Measurements from ENCODE around the gene CBLN4.

DNA sequence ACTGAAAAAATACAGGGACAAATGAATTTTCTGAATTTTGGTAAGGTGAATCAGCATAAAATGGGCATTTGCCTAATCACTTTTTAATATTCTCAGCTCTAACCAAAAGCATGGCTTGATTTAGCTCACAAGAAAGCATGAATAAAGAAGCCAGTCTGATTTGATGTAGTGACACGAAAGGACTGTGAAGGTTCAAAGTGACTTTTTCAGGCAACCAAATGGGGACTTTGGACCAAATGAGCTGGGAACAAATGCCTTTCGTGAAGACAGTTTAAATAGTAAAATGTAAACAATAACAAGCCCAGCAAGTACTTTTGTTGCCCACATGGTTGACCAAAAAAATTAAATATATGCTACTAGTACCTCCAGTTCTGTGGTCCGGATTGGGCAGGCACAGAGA, 12.9 kb upstream of the CBLN4 start:
- TF ChIP-seq GABPA (IDR thresholded peaks at IDR 0.05 in 1 of 2, conservative IDR thresholded peaks at IDR 0.05 in 1 of 2) (no peak), RAD21 (IDR thresholded peaks at IDR 0.05) (no peak), YY1 (IDR thresholded peaks at IDR 0.05) (no peak), NR2F2 (IDR thresholded peaks at IDR 0.05) (no peak), FOXA1 (IDR thresholded peaks at IDR 0.05) (no peak), SP1 (IDR thresholded peaks at IDR 0.05) (peak; percentile 33)
- TF ChIP-seq, protein P1, sequence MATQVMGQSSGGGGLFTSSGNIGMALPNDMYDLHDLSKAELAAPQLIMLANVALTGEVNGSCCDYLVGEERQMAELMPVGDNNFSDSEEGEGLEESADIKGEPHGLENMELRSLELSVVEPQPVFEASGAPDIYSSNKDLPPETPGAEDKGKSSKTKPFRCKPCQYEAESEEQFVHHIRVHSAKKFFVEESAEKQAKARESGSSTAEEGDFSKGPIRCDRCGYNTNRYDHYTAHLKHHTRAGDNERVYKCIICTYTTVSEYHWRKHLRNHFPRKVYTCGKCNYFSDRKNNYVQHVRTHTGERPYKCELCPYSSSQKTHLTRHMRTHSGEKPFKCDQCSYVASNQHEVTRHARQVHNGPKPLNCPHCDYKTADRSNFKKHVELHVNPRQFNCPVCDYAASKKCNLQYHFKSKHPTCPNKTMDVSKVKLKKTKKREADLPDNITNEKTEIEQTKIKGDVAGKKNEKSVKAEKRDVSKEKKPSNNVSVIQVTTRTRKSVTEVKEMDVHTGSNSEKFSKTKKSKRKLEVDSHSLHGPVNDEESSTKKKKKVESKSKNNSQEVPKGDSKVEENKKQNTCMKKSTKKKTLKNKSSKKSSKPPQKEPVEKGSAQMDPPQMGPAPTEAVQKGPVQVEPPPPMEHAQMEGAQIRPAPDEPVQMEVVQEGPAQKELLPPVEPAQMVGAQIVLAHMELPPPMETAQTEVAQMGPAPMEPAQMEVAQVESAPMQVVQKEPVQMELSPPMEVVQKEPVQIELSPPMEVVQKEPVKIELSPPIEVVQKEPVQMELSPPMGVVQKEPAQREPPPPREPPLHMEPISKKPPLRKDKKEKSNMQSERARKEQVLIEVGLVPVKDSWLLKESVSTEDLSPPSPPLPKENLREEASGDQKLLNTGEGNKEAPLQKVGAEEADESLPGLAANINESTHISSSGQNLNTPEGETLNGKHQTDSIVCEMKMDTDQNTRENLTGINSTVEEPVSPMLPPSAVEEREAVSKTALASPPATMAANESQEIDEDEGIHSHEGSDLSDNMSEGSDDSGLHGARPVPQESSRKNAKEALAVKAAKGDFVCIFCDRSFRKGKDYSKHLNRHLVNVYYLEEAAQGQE (IDR thresholded peaks at IDR 0.05), result peak; percentile 21
- TF ChIP-seq, protein P2, sequence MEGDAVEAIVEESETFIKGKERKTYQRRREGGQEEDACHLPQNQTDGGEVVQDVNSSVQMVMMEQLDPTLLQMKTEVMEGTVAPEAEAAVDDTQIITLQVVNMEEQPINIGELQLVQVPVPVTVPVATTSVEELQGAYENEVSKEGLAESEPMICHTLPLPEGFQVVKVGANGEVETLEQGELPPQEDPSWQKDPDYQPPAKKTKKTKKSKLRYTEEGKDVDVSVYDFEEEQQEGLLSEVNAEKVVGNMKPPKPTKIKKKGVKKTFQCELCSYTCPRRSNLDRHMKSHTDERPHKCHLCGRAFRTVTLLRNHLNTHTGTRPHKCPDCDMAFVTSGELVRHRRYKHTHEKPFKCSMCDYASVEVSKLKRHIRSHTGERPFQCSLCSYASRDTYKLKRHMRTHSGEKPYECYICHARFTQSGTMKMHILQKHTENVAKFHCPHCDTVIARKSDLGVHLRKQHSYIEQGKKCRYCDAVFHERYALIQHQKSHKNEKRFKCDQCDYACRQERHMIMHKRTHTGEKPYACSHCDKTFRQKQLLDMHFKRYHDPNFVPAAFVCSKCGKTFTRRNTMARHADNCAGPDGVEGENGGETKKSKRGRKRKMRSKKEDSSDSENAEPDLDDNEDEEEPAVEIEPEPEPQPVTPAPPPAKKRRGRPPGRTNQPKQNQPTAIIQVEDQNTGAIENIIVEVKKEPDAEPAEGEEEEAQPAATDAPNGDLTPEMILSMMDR (IDR thresholded peaks at IDR 0.05; ENCODE audit: low read depth, low read length, missing input control), result no peak
- TF ChIP-seq, protein P3, sequence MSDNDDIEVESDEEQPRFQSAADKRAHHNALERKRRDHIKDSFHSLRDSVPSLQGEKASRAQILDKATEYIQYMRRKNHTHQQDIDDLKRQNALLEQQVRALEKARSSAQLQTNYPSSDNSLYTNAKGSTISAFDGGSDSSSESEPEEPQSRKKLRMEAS (IDR thresholded peaks at IDR 0.05), result no peak
- TF ChIP-seq, protein P4, sequence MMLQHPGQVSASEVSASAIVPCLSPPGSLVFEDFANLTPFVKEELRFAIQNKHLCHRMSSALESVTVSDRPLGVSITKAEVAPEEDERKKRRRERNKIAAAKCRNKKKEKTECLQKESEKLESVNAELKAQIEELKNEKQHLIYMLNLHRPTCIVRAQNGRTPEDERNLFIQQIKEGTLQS (IDR thresholded peaks at IDR 0.05), result no peak
